Measurements from ENCODE around the gene CIC. TPM values are rescaled to one million over a fixed set of nuclear protein-coding genes. Genes with fewer than 3 reads are reported as not detected.

The CIC gene
- total RNA-seq, 4 donors from 2014 or later = 40.5 to 72.8 (median 67.2) TPM

DNA sequence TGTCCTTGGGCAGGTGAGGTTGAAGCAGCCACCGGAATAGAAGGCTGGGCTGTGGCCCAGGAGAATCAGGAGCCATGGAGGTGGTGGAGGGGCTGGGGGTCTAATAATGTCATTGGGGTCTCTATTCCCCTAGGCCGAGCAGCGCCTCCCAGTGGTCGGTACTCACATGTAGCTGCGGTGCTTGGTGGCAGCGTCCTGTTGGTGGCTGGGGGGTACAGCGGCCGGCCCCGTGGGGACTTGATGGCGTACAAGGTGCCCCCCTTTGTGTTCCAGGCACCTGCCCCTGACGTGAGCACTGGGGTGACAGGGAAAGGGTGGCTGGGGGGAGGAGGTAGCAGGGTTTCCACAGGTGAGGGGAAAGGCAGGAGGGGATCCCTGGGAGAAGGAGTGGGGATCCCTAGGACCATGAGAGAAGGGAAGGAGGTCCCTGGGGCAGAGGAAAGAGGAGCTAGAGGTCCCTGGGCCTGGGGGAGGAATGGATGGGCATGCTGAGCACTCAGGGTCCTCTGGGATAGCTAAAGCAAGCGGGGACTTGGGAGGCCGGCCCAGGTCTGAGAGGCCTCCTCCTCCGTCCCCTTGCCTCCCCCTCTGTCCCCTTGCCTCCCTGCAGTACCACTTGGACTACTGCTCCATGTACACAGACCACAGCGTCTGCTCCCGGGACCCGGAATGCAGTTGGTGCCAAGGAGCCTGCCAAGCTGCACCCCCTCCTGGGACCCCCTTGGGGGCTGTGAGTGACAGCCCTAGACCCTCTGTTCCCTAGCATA, 74.5 kb downstream of the CIC start:
- H3K9me3 ChIP-seq = no peaks in the 10 kb centered on the region
- DNase-seq = no peak
- H3K27me3 ChIP-seq = no peaks in the 10 kb centered on the region
- H3K36me3 ChIP-seq = peaks cover 0 to 20% (median 0%) of the 10 kb centered on the region in 3 donors
- TF ChIP-seq, protein P1, sequence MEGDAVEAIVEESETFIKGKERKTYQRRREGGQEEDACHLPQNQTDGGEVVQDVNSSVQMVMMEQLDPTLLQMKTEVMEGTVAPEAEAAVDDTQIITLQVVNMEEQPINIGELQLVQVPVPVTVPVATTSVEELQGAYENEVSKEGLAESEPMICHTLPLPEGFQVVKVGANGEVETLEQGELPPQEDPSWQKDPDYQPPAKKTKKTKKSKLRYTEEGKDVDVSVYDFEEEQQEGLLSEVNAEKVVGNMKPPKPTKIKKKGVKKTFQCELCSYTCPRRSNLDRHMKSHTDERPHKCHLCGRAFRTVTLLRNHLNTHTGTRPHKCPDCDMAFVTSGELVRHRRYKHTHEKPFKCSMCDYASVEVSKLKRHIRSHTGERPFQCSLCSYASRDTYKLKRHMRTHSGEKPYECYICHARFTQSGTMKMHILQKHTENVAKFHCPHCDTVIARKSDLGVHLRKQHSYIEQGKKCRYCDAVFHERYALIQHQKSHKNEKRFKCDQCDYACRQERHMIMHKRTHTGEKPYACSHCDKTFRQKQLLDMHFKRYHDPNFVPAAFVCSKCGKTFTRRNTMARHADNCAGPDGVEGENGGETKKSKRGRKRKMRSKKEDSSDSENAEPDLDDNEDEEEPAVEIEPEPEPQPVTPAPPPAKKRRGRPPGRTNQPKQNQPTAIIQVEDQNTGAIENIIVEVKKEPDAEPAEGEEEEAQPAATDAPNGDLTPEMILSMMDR (IDR thresholded peaks at IDR 0.05) = no peak
- no peak for TF ChIP-seq POLR2A (IDR thresholded peaks at IDR 0.05)
- H3K27ac ChIP-seq = no peak overlapping the region
- no peaks in the 10 kb centered on the region for H3K4me1 ChIP-seq
- no peak overlapping the region for H3K4me3 ChIP-seq

DNA sequence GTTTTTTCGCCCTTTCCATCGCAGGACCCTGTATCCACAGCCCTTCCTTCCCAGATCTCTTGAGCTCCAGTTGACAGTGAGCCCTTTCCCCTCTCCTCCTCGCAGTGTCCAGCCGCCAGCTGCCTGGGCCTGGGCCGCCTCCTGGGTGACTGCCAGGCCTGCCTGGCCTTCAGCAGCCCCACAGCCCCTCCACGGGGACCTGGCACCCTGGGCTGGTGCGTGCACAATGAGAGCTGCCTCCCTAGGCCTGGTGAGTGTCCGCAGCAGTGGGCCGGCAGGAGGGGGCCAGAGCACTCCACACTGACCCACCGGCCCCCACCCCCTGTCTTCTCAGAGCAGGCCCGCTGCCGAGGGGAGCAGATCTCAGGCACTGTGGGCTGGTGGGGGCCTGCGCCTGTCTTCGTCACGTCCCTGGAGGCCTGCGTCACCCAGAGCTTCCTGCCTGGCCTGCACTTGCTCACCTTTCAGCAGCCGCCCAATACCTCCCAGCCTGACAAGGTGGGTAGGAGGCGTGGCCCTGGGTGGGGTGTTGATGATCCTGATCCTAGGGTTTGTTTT, 75.4 kb downstream of the CIC start:
- Histone ChIP-seq H3K27me3 (no peaks in the 10 kb centered on the region), H3K4me3 (no peak overlapping the region), H3K27ac (no peak overlapping the region), H3K9me3 (no peaks in the 10 kb centered on the region), H3K36me3 (peaks cover 0 to 24% (median 0%) of the 10 kb centered on the region in 3 donors), H3K4me1 (no peaks in the 10 kb centered on the region)
- no peak for TF ChIP-seq POLR2A (IDR thresholded peaks at IDR 0.05)
- TF ChIP-seq, protein P1 (IDR thresholded peaks at IDR 0.05) = no peak
- DNase-seq = no peak

Other genes with a start within 250 kb of the CIC start
- gene GRIK5, start 199.0 kb upstream of the CIC start, total RNA-seq = 1 to 10 TPM in 2 of 4 donors, under 1 TPM in 2; 0.57 to 7.4 (median 0.89) TPM
- gene ZNF574, start 193.1 kb upstream of the CIC start, total RNA-seq = 10 to 100 TPM; 11.0 to 24.2 (median 17.0) TPM
- gene POU2F2, start 136.8 kb upstream of the CIC start, total RNA-seq = 10 to 100 TPM in 1 of 4 donors, 1 to 10 TPM in 2, under 1 TPM in 1; 0.88 to 30.5 (median 3.2) TPM
- gene DEDD2, start 51.6 kb upstream of the CIC start, total RNA-seq = 10 to 100 TPM; 20.6 to 60.2 (median 51.6) TPM
- gene ZNF526, start 48.9 kb upstream of the CIC start, total RNA-seq = 10 to 100 TPM in 3 of 4 donors, 1 to 10 TPM in 1; 9.1 to 14.0 (median 12.3) TPM
- 10 to 100 TPM; 31.4 to 44.1 (median 41.0) TPM for gene GSK3A, start 26.6 kb upstream of the CIC start, total RNA-seq
- 10 to 100 TPM; 13.2 to 85.4 (median 49.3) TPM for gene ERF, start 14.1 kb upstream of the CIC start, total RNA-seq
- 1 to 10 TPM in 2 of 4 donors, not detected in 2; 1.1 TPM for gene PRR19, start 32.9 kb downstream of the CIC start, total RNA-seq
- 10 to 100 TPM in 2 of 4 donors, 1 to 10 TPM in 2; 8.6 to 42.1 (median 10.2) TPM for gene PAFAH1B3, start 33.4 kb downstream of the CIC start, total RNA-seq
- gene TMEM145, start 44.1 kb downstream of the CIC start, total RNA-seq = not detected
- 10 to 100 TPM; 12.3 to 30.8 (median 22.3) TPM for gene MEGF8, start 56.4 kb downstream of the CIC start, total RNA-seq
- 1 to 10 TPM in 1 of 4 donors, not detected in 3; 3.8 TPM for gene CNFN, start 121.0 kb downstream of the CIC start, total RNA-seq
- gene LIPE, start 158.1 kb downstream of the CIC start, total RNA-seq = 10 to 100 TPM; 28.9 to 46.6 (median 34.8) TPM
- not detected for gene CXCL17, start 173.7 kb downstream of the CIC start, total RNA-seq